ENCODE measurements around the gene WDR62. TPM values are rescaled to one million over a fixed set of nuclear protein-coding genes. Genes with fewer than 3 reads are reported as not detected.

Gene WDR62
- total and polyA plus RNA-seq, 9 donors = 0.18 to 1.0 (median 0.51) TPM

DNA sequence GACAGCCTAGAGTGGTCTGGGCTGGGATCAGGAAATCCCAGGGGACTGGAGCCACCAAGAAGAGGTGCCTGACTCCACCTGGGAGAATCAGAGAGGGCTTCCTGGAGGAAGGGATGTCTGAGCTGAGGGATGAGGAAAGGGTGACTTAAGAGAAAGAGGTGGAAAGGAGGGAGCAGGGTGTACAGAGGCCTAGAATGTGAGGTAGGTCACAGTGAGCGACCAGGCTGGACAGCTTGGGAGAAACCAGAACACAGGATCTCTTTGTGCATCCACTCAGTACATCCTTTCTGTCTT, 61.6 kb downstream of the WDR62 start:
- H3K27ac ChIP-seq = peak overlapping the region in 1 of 2 donors; percentile 82
- TF ChIP-seq POLR2A (IDR thresholded peaks at IDR 0.05) (no peak), EP300 (IDR thresholded peaks at IDR 0.05) (no peak)
- TF ChIP-seq, protein P1, sequence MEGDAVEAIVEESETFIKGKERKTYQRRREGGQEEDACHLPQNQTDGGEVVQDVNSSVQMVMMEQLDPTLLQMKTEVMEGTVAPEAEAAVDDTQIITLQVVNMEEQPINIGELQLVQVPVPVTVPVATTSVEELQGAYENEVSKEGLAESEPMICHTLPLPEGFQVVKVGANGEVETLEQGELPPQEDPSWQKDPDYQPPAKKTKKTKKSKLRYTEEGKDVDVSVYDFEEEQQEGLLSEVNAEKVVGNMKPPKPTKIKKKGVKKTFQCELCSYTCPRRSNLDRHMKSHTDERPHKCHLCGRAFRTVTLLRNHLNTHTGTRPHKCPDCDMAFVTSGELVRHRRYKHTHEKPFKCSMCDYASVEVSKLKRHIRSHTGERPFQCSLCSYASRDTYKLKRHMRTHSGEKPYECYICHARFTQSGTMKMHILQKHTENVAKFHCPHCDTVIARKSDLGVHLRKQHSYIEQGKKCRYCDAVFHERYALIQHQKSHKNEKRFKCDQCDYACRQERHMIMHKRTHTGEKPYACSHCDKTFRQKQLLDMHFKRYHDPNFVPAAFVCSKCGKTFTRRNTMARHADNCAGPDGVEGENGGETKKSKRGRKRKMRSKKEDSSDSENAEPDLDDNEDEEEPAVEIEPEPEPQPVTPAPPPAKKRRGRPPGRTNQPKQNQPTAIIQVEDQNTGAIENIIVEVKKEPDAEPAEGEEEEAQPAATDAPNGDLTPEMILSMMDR (IDR thresholded peaks at IDR 0.05) = no peak
- H3K4me3 ChIP-seq = peak overlapping the region; percentile 64
- no peaks in the 10 kb centered on the region for H3K27me3 ChIP-seq
- DNase-seq = no peak
- 86 to 100% (median 91%) methylated on average over 1 of the region's 1 CpG for WGBS, 3 donors
- intact Hi-C loops (cut with DNase I) = no loop called here
- H3K4me1 ChIP-seq (ENCODE audit: insufficient read depth) = peaks cover 12% of the 10 kb centered on the region
- H3K9me3 ChIP-seq = no peaks in the 10 kb centered on the region
- no peaks in the 10 kb centered on the region for H3K36me3 ChIP-seq

DNA sequence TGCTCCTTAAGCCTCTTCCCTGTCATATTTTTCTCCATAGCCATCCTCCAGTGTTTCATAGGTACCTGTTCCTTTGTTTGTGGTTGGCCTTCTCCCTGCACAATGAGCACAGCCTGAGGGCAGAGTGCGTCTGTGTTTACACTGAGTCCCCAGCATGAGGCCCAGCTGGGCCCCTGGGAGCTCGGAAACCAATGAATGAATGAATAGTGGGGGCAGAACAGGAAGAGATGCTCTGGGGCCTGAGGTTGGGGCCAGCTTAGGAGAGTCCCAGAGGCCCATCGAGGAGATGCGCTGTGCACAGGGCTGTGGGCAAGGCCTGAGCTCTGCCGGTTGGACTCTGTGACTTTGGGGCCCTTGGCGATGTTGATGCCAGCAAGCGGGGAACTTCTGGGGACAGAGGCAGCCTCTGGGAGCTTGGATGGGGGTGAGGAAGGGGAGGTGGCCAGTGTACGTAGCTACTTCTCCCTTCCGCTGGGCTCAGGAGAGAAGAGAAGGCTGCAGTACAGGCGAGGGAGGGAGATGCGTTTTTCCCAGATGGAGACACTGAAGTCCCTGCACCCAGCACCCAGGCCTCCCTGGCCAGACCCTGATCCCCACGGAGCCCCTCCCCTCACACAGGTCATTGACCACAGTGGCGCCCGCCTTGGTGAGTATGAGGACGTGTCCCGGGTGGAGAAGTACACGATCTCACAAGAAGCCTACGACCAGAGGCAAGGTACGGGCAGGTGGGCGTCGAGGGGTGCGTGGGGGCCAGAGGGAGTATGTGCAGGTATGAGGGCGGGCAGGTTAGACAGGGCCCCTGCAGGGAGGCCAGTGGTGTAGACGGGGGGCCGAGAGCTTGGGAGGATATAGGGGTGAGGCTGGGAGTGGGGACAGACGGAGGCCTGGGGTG, 65.6 kb downstream of the WDR62 start:
- H3K36me3 ChIP-seq = no peaks in the 10 kb centered on the region
- 87 to 90% (median 87%) methylated on average over 26 of the region's 26 CpGs for WGBS, 3 donors
- H3K27ac ChIP-seq = no peak overlapping the region
- no peaks in the 10 kb centered on the region for H3K27me3 ChIP-seq
- no peaks in the 10 kb centered on the region for H3K9me3 ChIP-seq
- intact Hi-C loops (cut with DNase I) = no loop called here
- no peak for DNase-seq
- H3K4me1 ChIP-seq (ENCODE audit: insufficient read depth) = peaks cover 7% of the 10 kb centered on the region
- no peak overlapping the region for H3K4me3 ChIP-seq
- no peak for TF ChIP-seq POLR2A (IDR thresholded peaks at IDR 0.05)

DNA sequence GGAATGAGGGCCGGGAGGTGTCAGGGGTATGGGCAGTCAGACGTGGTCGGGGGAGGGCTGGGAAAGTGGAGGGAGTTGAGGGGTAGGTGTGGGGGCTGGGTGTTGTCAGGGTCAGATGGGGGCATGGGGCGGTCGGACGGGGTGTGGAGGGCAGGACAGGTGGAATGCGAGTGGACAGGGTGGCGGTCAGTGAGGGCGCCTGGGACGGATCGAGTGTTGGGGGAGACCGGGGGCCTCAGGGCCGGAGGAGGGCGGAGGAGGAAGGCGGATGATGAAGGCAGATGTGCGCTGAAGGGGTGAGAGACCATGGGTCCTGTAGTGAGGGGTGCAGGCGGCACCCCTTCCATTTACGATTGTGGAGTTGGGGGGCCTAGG, 66.3 kb downstream of the WDR62 start:
- Histone ChIP-seq H3K9me3 (no peaks in the 10 kb centered on the region), H3K27me3 (no peaks in the 10 kb centered on the region), H3K36me3 (no peaks in the 10 kb centered on the region), H3K27ac (no peak overlapping the region), H3K4me3 (no peak overlapping the region), H3K4me1 (ENCODE audit: insufficient read depth) (peaks cover 5% of the 10 kb centered on the region)
- TF ChIP-seq POLR2A (IDR thresholded peaks at IDR 0.05) (no peak), EP300 (IDR thresholded peaks at IDR 0.05) (no peak)
- TF ChIP-seq, protein P1 (IDR thresholded peaks at IDR 0.05) = no peak
- intact Hi-C loops (cut with DNase I) = no loop called here
- no peak for DNase-seq
- 83 to 92% (median 85%) methylated on average over 18 of the region's 18 CpGs for WGBS, 3 donors

DNA sequence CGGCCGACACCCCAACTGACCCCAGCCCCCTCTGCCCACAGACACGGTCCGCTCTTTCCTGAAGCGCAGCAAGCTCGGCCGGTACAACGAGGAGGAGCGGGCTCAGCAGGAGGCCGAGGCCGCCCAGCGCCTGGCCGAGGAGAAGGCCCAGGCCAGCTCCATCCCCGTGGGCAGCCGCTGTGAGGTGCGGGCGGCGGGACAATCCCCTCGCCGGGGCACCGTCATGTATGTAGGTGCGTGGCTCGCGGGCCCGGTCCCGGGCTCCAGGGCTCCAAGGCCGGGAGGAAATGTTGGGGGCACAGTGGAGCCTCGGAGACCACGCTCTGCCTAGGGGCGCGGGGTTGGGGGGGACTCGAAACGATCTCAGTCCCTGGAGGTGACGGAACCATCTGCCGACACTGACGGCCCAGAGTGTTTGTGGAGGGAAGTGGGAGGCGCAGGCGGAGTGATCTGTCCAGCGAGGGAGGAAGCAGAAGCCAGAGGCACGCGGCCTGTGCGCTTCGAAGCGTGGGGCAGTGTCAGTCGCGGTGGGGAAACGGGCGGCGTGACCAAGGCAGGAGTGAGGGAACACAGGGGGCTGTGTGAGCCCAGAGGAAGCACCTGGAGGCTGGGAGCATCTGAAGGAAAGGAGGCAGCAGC, 66.9 kb downstream of the WDR62 start:
- TF ChIP-seq, protein P1 (IDR thresholded peaks at IDR 0.05) = no peak
- no peak for TF ChIP-seq EP300 (IDR thresholded peaks at IDR 0.05)
- TF ChIP-seq POLR2A (IDR thresholded peaks at IDR 0.05) = no peak
- Histone ChIP-seq H3K27me3 (no peaks in the 10 kb centered on the region), H3K36me3 (no peaks in the 10 kb centered on the region)

DNA sequence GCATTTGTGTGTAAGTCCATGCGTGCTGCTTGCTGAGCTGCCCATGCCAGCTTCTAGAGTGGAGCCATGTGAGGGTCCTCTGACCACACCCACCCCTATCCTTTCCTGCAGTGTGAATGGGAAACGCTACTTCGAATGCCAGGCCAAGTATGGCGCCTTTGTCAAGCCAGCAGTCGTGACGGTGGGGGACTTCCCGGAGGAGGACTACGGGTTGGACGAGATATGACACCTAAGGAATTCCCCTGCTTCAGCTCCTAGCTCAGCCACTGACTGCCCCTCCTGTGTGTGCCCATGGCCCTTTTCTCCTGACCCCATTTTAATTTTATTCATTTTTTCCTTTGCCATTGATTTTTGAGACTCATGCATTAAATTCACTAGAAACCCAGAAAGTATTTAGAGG, 70.9 kb downstream of the WDR62 start:
- no peak overlapping the region for H3K4me3 ChIP-seq
- H3K27me3 ChIP-seq = no peaks in the 10 kb centered on the region
- no peak for DNase-seq
- no peaks in the 10 kb centered on the region for H3K36me3 ChIP-seq
- intact Hi-C loops (cut with DNase I) = loop anchor here in 3 of 4 donors (5.0 kb wide), 1 partner anchor 47 kb away; no protein-coding TSS in a partner anchor
- H3K27ac ChIP-seq = no peak overlapping the region
- 74 to 82% (median 76%) methylated on average over 9 of the region's 9 CpGs for WGBS, 3 donors
- TF ChIP-seq POLR2A (IDR thresholded peaks at IDR 0.05) (no peak), EP300 (IDR thresholded peaks at IDR 0.05) (no peak)
- TF ChIP-seq, protein P1 (IDR thresholded peaks at IDR 0.05) = no peak
- H3K9me3 ChIP-seq = no peaks in the 10 kb centered on the region
- H3K4me1 ChIP-seq (ENCODE audit: insufficient read depth) = no peaks in the 10 kb centered on the region

More for the DNA sequence above, 66.9 kb downstream of the WDR62 start:
- WGBS, 3 donors = 84 to 85% (median 85%) methylated on average over 49 of the region's 49 CpGs
- no peaks in the 10 kb centered on the region for H3K9me3 ChIP-seq
- peaks cover 2% of the 10 kb centered on the region for H3K4me1 ChIP-seq (ENCODE audit: insufficient read depth)
- no peak overlapping the region for H3K27ac ChIP-seq
- no peak overlapping the region for H3K4me3 ChIP-seq
- DNase-seq = no peak
- intact Hi-C loops (cut with DNase I) = no loop called here

All from ovary (tissue), 9 donors.